SU-DHL-6 (cell line): Measurements from ENCODE around the gene PDE8B.

Experiments
- EZH2phosphoT487 ChIP-seq: fragments of 200-600 bp; sonication (generic), shearing (Covaris generic); conservative IDR thresholded peaks from 2 replicates; pipeline ENCODE4 v1.6.1; 2018; ENCODE audit warnings: mild to moderate bottlenecking, antibody characterized with exemption, low read length, moderate library complexity, mixed read lengths
- TF ChIP-seq, protein P1 (sequence below): fragments of 200-600 bp; sonication (generic); IDR thresholded peaks from one replicate; pipeline ENCODE4 v1.5.1; 2017; ENCODE audit warnings: antibody characterized with exemption, mild to moderate bottlenecking, low read length, moderate library complexity; ENCODE audit not compliant: insufficient read depth, poor library complexity, severe bottlenecking

DNA sequence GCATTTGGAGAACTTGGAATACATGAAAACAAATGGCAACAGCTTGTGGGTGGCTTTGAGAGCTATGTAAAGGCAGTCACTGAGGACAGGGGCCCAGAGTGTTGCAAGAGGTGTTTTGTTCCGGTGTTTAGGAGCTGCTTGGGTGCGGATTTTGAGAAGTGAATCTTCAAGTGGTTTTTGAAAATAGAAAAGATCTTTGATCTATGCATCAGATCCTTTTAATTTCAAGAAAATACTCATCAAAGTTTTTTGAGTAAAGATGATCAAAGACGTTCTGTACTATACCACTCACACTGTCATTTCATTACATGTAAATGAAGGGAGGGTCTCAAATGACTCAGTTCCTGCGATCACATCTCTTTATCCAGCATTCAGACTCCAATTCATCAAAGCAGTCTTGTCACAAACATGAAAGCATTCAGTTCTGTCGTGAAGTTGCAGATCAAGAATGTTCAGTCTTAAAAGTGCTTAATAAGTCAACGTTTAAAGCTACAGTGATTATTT, 169.1 kb downstream of the PDE8B start:
- TF ChIP-seq, protein P1, sequence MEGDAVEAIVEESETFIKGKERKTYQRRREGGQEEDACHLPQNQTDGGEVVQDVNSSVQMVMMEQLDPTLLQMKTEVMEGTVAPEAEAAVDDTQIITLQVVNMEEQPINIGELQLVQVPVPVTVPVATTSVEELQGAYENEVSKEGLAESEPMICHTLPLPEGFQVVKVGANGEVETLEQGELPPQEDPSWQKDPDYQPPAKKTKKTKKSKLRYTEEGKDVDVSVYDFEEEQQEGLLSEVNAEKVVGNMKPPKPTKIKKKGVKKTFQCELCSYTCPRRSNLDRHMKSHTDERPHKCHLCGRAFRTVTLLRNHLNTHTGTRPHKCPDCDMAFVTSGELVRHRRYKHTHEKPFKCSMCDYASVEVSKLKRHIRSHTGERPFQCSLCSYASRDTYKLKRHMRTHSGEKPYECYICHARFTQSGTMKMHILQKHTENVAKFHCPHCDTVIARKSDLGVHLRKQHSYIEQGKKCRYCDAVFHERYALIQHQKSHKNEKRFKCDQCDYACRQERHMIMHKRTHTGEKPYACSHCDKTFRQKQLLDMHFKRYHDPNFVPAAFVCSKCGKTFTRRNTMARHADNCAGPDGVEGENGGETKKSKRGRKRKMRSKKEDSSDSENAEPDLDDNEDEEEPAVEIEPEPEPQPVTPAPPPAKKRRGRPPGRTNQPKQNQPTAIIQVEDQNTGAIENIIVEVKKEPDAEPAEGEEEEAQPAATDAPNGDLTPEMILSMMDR = no peak
- TF ChIP-seq EZH2phosphoT487 = no peak
